ENCODE results near the gene SERPINA4.
"Not testable (repeated sequence)": the region's sequence is repeated elsewhere in the genome, so short reads cannot be mapped to it uniquely, and the experiment has no call there.

Gene SERPINA4

GRCh38 chr14:94593749-94594431, 32.6 kb downstream of the SERPINA4 start:
- no peak for DNase-seq

- no peak for DNase-seq
Measured at GRCh38 chr14:94594441-94594840, 33.2 kb downstream of the SERPINA4 start.

GRCh38 chr14:94595912-94596311, 34.7 kb downstream of the SERPINA4 start:
- no peak for DNase-seq

GRCh38 chr14:94596361-94596760, 35.1 kb downstream of the SERPINA4 start:
- no peak for DNase-seq

GRCh38 chr14:94597788-94598187, 36.5 kb downstream of the SERPINA4 start:
- DNase-seq: no peak

GRCh38 chr14:94598506-94598815, 37.2 kb downstream of the SERPINA4 start:
- no peak for DNase-seq

GRCh38 chr14:94598816-94599655, 37.8 kb downstream of the SERPINA4 start:
- no peak for DNase-seq

- no peak for DNase-seq
Measured at GRCh38 chr14:94599656-94600004, 38.4 kb downstream of the SERPINA4 start.

- no peak for DNase-seq
Measured at GRCh38 chr14:94600148-94600545, 38.9 kb downstream of the SERPINA4 start.

GRCh38 chr14:94601884-94602391, 40.7 kb downstream of the SERPINA4 start:
- DNase-seq: no peak

- DNase-seq: no peak
Measured at GRCh38 chr14:94602722-94603121, 41.5 kb downstream of the SERPINA4 start.

GRCh38 chr14:94605361-94605760, 44.1 kb downstream of the SERPINA4 start:
- no peak for DNase-seq

GRCh38 chr14:94608966-94609365, 47.7 kb downstream of the SERPINA4 start:
- DNase-seq: not testable (repeated sequence)

- no peak for DNase-seq
Measured at GRCh38 chr14:94611179-94611578, 49.9 kb downstream of the SERPINA4 start.

- no peak for DNase-seq
Measured at GRCh38 chr14:94612174-94612573, 50.9 kb downstream of the SERPINA4 start, which contains the start of gene SERPINA3. Gene SERPINA3 (plus strand): TSS chr14:94612391. CDS start chr14:94614442, 2,051 bp downstream.

GRCh38 chr14:94612580-94613554, 51.6 kb downstream of the SERPINA4 start:
- DNase-seq: no peak

- no peak for DNase-seq
Measured at GRCh38 chr14:94613720-94614644, 52.7 kb downstream of the SERPINA4 start.

GRCh38 chr14:94614802-94615201, 53.6 kb downstream of the SERPINA4 start:
- DNase-seq: no peak

- DNase-seq: no peak
Measured at GRCh38 chr14:94615254-94615653, 54.0 kb downstream of the SERPINA4 start.

- no peak for DNase-seq
Measured at GRCh38 chr14:94615823-94616570, 54.8 kb downstream of the SERPINA4 start.

GRCh38 chr14:94617366-94617941, 56.2 kb downstream of the SERPINA4 start:
- DNase-seq: no peak

Measured in NCI-H2081 treated with DMSO at 0.1 percent for 48 hours (cell line).